Endothelial cell (in vitro differentiated cells): ENCODE results near the gene GALNT10. TPM values are rescaled to one million over a fixed set of nuclear protein-coding genes. Genes with fewer than 3 reads are reported as not detected.

ENCODE experiments used
- DNase-seq: peaks from one replicate; pipeline ENCODE4 v3.0.0; 2021; ENCODE audit warnings: low spot score
- H3K27ac Mint-ChIP-seq: one replicate; pipeline ENCODE4 v1.8.0; 2021; ENCODE audit warnings: mixed read lengths, inconsistent platforms; ENCODE audit not compliant: unreplicated experiment
- H3K27me3 Mint-ChIP-seq: one replicate; pipeline ENCODE4 v1.8.0; 2021; ENCODE audit warnings: mild to moderate bottlenecking, moderate library complexity, mixed read lengths, inconsistent platforms; ENCODE audit not compliant: unreplicated experiment
- H3K36me3 Mint-ChIP-seq: one replicate; pipeline ENCODE4 v1.8.0; 2021; ENCODE audit warnings: mild to moderate bottlenecking, low read depth, mixed read lengths, inconsistent platforms; ENCODE audit not compliant: unreplicated experiment
- H3K4me1 Mint-ChIP-seq: one replicate; pipeline ENCODE4 v1.8.0; 2021; ENCODE audit warnings: mild to moderate bottlenecking, mixed read lengths, inconsistent platforms; ENCODE audit not compliant: unreplicated experiment
- H3K4me3 Mint-ChIP-seq: one replicate; pipeline ENCODE4 v1.8.0; 2021; ENCODE audit warnings: mild to moderate bottlenecking, mixed read lengths, inconsistent platforms; ENCODE audit not compliant: unreplicated experiment
- H3K9me3 Mint-ChIP-seq: one replicate; pipeline ENCODE4 v1.8.0; 2021; ENCODE audit warnings: mixed read lengths, inconsistent platforms; ENCODE audit not compliant: unreplicated experiment
- total RNA-seq: library from RNA; stranded (reverse); fragmentation: NEBNext Ultra II Directional; extraction: Animal tissue kit (Norgen Biotek cat#: 25700); gene quantifications from one replicate; pipeline ENCODE4 v1.2.1, GENCODE V29; 2021; ENCODE audit not compliant: unreplicated experiment
- TF ChIP-seq, protein P1 (sequence below): fragments of 200-600 bp; sonication (generic); IDR thresholded peaks from one replicate; pipeline ENCODE4 v1.5.0; 2021; ENCODE audit warnings: antibody characterized with exemption; ENCODE audit not compliant: unreplicated experiment

Gene GALNT10
- total RNA-seq, 1 donor from 2014 or later, result 22.5 TPM

DNA sequence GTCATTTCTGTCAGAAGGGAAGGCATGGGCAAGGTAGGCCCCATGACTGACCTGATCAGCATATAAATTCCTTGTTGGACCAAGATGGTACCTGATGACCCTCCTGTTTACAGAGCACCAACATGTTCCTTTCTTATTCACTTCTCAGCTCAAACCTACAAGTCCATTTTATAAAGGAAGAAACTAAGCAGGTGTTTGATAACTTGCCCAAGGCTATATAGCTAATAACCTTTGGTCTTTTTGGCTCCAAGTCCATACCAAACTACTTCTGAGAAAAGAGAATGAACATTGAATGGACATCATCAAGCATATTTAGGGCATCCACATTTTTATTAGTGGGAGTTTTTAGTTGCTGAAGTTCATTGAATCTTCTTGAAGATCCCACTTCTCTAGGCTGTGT lies 125.2 kb downstream of the GALNT10 start:
- Mint-ChIP-seq H3K4me3 (no peak overlapping the region), H3K9me3 (no peaks in the 10 kb centered on the region), H3K27me3 (no peaks in the 10 kb centered on the region), H3K27ac (no peak overlapping the region), H3K36me3 (no peaks in the 10 kb centered on the region), H3K4me1 (peaks cover 3% of the 10 kb centered on the region)
- TF ChIP-seq, protein P1, sequence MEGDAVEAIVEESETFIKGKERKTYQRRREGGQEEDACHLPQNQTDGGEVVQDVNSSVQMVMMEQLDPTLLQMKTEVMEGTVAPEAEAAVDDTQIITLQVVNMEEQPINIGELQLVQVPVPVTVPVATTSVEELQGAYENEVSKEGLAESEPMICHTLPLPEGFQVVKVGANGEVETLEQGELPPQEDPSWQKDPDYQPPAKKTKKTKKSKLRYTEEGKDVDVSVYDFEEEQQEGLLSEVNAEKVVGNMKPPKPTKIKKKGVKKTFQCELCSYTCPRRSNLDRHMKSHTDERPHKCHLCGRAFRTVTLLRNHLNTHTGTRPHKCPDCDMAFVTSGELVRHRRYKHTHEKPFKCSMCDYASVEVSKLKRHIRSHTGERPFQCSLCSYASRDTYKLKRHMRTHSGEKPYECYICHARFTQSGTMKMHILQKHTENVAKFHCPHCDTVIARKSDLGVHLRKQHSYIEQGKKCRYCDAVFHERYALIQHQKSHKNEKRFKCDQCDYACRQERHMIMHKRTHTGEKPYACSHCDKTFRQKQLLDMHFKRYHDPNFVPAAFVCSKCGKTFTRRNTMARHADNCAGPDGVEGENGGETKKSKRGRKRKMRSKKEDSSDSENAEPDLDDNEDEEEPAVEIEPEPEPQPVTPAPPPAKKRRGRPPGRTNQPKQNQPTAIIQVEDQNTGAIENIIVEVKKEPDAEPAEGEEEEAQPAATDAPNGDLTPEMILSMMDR, result no peak
- DNase-seq, result no peak

GRCh38 chr5:154316223-154316935 lies 125.8 kb downstream of the GALNT10 start:
- TF ChIP-seq, protein P1, result no peak
- no peak for DNase-seq
- no peak overlapping the region for H3K27ac Mint-ChIP-seq

DNA sequence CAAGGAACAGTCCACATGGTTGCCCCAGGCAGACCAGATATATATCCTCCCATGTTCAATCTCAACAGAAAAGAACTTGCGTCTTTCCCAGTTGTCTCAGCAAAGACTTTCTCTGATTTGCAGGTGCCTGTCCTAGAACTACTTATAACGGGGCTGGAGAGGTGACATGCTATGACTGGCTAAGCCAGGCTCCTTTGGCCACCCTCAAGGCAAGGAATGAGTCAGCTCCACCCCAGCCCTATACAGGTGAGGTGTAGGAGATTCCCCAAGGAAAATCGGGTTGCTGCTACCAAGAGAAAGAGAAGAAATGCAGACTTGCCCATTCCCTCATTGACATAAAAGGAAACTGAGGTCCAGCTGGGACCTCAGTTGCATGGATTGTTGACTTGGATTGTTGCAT lies 127.4 kb downstream of the GALNT10 start:
- no peak overlapping the region for H3K4me3 Mint-ChIP-seq
- peaks cover 8% of the 10 kb centered on the region for H3K4me1 Mint-ChIP-seq
- no peaks in the 10 kb centered on the region for H3K36me3 Mint-ChIP-seq
- H3K9me3 Mint-ChIP-seq, result no peaks in the 10 kb centered on the region
- TF ChIP-seq, protein P1, result no peak
- no peak overlapping the region for H3K27ac Mint-ChIP-seq
- H3K27me3 Mint-ChIP-seq, result no peaks in the 10 kb centered on the region
- DNase-seq, result no peak

More at GRCh38 chr5:154316223-154316935, 125.8 kb downstream of the GALNT10 start:
- Mint-ChIP-seq H3K27me3 (no peaks in the 10 kb centered on the region), H3K4me1 (peaks cover 3% of the 10 kb centered on the region), H3K9me3 (no peaks in the 10 kb centered on the region), H3K4me3 (no peak overlapping the region), H3K36me3 (no peaks in the 10 kb centered on the region)

DNA sequence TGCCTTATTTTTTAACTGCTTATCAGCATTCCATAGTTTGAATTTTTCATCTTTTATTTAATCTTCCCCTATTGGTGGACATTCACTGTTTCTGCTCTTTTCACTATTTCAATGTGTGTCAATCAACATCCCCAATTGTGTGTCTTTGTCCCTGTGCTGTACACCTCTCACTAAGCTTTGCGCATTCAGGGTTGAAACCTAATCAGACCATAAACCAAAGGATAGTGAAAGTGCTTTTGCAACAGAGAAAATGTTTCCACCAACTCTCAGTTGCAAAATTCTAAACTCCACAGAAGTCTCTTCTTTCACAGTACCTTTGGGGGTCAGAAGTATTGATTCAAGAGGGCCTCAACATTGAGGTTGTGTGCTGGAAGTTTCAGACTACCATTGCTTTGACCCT lies 128.2 kb downstream of the GALNT10 start:
- H3K4me3 Mint-ChIP-seq, result no peak overlapping the region
- H3K27ac Mint-ChIP-seq, result no peak overlapping the region

DNA sequence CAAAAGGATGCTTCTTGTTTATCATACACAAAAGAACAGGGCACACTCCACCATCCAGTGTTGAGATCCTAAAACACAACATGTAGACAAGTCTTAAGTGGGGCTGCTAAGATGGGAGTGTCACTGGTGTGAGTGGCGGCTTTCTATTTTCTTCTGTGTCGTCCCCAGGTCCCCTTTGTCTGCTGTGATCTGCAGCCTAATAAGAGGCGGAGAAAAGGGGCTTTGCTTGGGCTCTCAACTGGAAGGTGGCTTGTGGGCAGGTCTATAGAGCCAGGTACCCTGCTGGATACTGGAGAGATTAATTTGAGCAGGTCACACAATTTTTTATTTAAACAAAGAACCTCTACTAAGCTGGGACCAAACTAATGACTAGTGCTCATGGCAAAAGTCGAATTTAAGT lies 129.2 kb downstream of the GALNT10 start:
- DNase-seq, result no peak
- no peaks in the 10 kb centered on the region for H3K27me3 Mint-ChIP-seq
- peaks cover 5% of the 10 kb centered on the region for H3K36me3 Mint-ChIP-seq
- H3K9me3 Mint-ChIP-seq, result no peaks in the 10 kb centered on the region
- no peak overlapping the region for H3K4me3 Mint-ChIP-seq
- TF ChIP-seq, protein P1, result no peak
- no peak overlapping the region for H3K27ac Mint-ChIP-seq
- H3K4me1 Mint-ChIP-seq, result peaks cover 8% of the 10 kb centered on the region

More for the DNA sequence above, 128.2 kb downstream of the GALNT10 start:
- DNase-seq, result no peak
- H3K4me1 Mint-ChIP-seq, result peaks cover 8% of the 10 kb centered on the region
- H3K36me3 Mint-ChIP-seq, result no peaks in the 10 kb centered on the region
- no peaks in the 10 kb centered on the region for H3K27me3 Mint-ChIP-seq
- H3K9me3 Mint-ChIP-seq, result no peaks in the 10 kb centered on the region
- TF ChIP-seq, protein P1, result no peak
